Measurements from ENCODE around the gene LRRTM2.

Gene LRRTM2

DNA sequence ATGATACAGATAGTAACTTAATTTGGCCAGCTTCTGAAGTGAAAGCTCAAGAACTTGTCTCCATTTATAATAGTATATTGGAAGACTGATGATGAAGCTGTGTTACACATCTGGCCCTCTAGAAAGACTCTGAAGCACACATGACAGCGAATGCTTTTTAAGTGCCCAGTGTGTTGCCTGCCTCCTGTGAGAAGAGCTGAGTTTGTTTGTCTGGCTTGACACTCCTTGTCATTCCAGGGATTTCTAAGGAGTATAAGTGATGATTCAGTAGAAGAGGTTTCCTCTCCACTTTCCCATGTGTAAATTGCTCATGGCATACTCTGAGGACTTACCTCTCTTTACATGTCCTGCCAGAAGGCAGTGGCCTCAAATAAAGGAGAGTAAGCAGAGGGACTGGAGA, 30.4 kb upstream of the LRRTM2 start:
- Histone ChIP-seq H2AFZ (ENCODE audit: low read length, unreplicated experiment) (no peak overlapping the region), H3K4me1 (ENCODE audit: control insufficient read depth, insufficient read depth, low read length, unreplicated experiment) (peaks cover 32% of the 10 kb centered on the region), H3K27me3 (ENCODE audit: insufficient read depth, low read length) (no peaks in the 10 kb centered on the region), H3K36me3 (ENCODE audit: insufficient read depth, low read length) (peaks cover 42% of the 10 kb centered on the region), H3K27ac (ENCODE audit: low read depth, low read length) (no peak overlapping the region), H3K4me3 (ENCODE audit: low read depth, low read length) (no peak overlapping the region), H3K79me2 (ENCODE audit: control insufficient read depth, insufficient read depth, low read length, unreplicated experiment) (peaks cover 6% of the 10 kb centered on the region)

DNA sequence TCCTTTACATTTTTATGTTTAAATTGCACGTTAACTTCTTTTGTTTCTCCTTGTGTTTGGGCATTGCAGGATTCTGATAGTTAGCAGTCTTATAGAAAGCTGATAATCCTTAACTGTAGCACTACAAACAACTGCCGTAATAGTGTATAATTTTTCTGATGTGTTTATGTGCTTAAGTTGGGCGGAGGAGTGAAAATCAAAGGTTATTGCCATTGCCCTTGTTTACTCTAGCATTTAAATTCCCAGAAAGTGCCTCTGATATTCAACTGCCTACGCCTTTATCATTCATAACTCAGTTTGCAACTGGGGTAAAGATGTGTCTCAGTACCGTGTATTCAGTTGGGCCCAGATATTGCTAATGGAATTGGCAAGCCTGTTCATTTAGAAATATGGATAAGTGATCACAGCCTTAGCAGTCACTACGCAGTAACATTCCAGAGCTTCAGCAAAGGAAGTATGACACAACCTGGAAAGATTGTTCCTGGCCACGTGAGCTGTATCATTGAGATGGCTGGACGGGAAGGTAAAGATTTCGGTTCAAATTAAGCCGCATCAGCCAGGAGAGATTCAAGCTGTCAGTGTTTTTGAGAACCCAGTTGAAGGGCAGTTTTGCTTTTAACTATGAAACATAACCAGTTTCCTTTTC, 28.1 kb upstream of the LRRTM2 start:
- Histone ChIP-seq H2AFZ (ENCODE audit: low read length, unreplicated experiment) (no peak overlapping the region), H3K4me3 (ENCODE audit: low read depth, low read length) (no peak overlapping the region), H3K79me2 (ENCODE audit: control insufficient read depth, insufficient read depth, low read length, unreplicated experiment) (peaks cover 6% of the 10 kb centered on the region), H3K27ac (ENCODE audit: low read depth, low read length) (peak overlapping the region; percentile 15; the same call in 1 of the 2 replicates), H3K27me3 (ENCODE audit: insufficient read depth, low read length) (no peaks in the 10 kb centered on the region), H3K36me3 (ENCODE audit: insufficient read depth, low read length) (peaks cover 29% of the 10 kb centered on the region), H3K4me1 (ENCODE audit: control insufficient read depth, insufficient read depth, low read length, unreplicated experiment) (peaks cover 43% of the 10 kb centered on the region)

DNA sequence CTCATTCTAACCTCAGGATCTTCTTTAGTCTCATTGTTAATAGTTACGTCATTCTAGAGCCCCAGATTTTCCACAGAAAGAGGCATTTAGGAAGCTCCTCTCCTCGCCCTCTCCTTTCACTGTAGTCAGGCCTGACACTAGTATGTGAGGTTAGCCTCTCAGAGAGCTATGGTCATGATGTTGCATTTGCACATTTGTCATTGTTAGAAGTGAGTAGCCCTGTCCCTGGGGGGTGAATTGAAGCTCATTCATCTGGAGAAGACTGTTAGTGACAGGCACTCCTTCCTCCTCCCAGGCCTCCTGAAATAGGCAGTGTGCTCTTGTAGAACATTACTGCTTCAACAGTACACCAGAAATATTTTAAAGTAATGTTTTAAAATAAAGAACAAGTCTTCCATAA, 26.6 kb upstream of the LRRTM2 start:
- Histone ChIP-seq H3K79me2 (ENCODE audit: control insufficient read depth, insufficient read depth, low read length, unreplicated experiment) (peaks cover 6% of the 10 kb centered on the region), H3K36me3 (ENCODE audit: insufficient read depth, low read length) (peaks cover 29% of the 10 kb centered on the region), H2AFZ (ENCODE audit: low read length, unreplicated experiment) (no peak overlapping the region), H3K4me3 (ENCODE audit: low read depth, low read length) (no peak overlapping the region), H3K27ac (ENCODE audit: low read depth, low read length) (no peak overlapping the region), H3K4me1 (ENCODE audit: control insufficient read depth, insufficient read depth, low read length, unreplicated experiment) (peaks cover 43% of the 10 kb centered on the region), H3K27me3 (ENCODE audit: insufficient read depth, low read length) (no peaks in the 10 kb centered on the region)

DNA sequence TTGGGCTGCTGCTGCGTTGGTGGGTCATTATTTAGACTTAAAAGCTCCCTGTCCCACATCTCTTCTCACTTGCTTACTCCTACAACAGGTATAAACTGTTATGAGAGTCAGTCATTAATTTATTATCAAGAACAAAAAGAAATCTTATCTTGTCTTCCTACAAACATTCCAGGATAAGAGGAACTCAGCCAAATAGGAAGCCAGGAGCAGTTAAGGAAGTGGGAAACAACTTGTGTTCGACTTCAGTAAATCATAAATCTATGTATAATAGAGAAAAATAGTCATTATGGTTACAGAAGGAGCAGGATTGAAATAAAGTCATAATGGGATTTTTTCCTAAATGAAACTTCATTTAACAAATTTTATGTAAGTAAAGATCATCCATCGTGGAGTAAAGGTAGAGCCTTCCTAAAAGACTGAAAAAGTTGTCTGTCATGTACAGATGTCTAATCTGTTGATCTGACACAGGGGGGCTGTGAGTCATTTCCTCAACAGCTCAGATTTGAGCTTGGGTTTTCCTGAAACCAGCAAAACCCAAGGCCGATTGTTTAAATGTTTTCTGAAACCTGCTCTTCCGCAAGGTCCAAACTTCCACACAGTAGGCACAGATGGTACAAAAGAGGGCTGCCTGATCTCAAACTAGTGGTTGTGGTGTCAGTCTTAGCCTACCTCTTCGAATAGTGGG, 25.3 kb upstream of the LRRTM2 start:
- Histone ChIP-seq H3K27ac (ENCODE audit: low read depth, low read length) (peak overlapping the region; percentile 53), H2AFZ (ENCODE audit: low read length, unreplicated experiment) (no peak overlapping the region), H3K4me1 (ENCODE audit: control insufficient read depth, insufficient read depth, low read length, unreplicated experiment) (peaks cover 42% of the 10 kb centered on the region), H3K79me2 (ENCODE audit: control insufficient read depth, insufficient read depth, low read length, unreplicated experiment) (peaks cover 6% of the 10 kb centered on the region), H3K4me3 (ENCODE audit: low read depth, low read length) (peak overlapping the region; percentile 5; the same call in 1 of the 2 replicates), H3K36me3 (ENCODE audit: insufficient read depth, low read length) (peaks cover 16% of the 10 kb centered on the region), H3K27me3 (ENCODE audit: insufficient read depth, low read length) (no peaks in the 10 kb centered on the region)

DNA sequence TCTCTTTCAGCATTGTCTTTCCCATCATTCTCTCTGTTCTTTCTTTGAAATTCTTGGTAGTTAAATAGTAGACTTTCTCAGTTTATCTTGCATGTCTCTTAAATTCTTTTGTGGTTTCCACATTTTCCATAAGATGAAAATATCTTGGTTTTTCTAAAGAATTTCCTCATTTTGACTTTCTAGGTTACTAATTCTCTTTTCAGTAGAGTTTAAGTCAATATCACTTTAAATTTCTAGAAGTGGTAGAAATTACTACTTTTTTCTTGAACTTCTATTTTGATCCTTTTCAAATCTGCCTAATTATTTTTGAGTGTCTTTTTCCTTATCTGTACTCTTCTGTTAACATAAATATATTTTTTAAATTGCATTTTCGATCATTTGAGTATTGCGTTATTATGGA, 23.6 kb upstream of the LRRTM2 start:
- Histone ChIP-seq H3K36me3 (ENCODE audit: insufficient read depth, low read length) (peaks cover 5% of the 10 kb centered on the region; the same call in 1 of the 2 replicates), H3K4me3 (ENCODE audit: low read depth, low read length) (no peak overlapping the region), H3K27me3 (ENCODE audit: insufficient read depth, low read length) (no peaks in the 10 kb centered on the region), H2AFZ (ENCODE audit: low read length, unreplicated experiment) (no peak overlapping the region), H3K27ac (ENCODE audit: low read depth, low read length) (no peak overlapping the region), H3K79me2 (ENCODE audit: control insufficient read depth, insufficient read depth, low read length, unreplicated experiment) (peaks cover 9% of the 10 kb centered on the region), H3K4me1 (ENCODE audit: control insufficient read depth, insufficient read depth, low read length, unreplicated experiment) (peaks cover 36% of the 10 kb centered on the region)

DNA sequence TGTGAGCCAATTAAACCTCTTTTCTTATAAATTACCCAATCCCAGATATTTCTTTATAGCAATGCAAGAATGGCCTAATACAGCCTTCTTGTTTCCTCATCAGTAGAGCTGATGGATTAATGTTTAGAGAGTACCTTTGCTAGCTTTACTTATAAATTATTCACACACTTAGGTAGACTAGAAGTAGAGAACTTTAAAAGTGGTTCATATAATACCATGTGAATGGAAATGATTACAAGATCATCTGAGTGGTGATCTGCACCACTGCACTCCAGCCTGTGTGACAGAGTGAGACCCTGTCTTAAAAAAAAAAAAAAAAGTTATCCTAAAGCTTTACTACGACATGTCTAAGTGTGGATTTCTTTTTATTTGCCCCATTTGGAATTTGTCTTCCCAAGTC, 23.2 kb upstream of the LRRTM2 start:
- Histone ChIP-seq H3K27ac (ENCODE audit: low read depth, low read length) (no peak overlapping the region), H3K36me3 (ENCODE audit: insufficient read depth, low read length) (0 out of 2 replicates have a peak, but pooled peaks cover 4% of the 10 kb centered on the region), H3K27me3 (ENCODE audit: insufficient read depth, low read length) (no peaks in the 10 kb centered on the region), H3K4me1 (ENCODE audit: control insufficient read depth, insufficient read depth, low read length, unreplicated experiment) (peaks cover 31% of the 10 kb centered on the region), H2AFZ (ENCODE audit: low read length, unreplicated experiment) (no peak overlapping the region), H3K79me2 (ENCODE audit: control insufficient read depth, insufficient read depth, low read length, unreplicated experiment) (peaks cover 9% of the 10 kb centered on the region), H3K4me3 (ENCODE audit: low read depth, low read length) (no peak overlapping the region)

DNA sequence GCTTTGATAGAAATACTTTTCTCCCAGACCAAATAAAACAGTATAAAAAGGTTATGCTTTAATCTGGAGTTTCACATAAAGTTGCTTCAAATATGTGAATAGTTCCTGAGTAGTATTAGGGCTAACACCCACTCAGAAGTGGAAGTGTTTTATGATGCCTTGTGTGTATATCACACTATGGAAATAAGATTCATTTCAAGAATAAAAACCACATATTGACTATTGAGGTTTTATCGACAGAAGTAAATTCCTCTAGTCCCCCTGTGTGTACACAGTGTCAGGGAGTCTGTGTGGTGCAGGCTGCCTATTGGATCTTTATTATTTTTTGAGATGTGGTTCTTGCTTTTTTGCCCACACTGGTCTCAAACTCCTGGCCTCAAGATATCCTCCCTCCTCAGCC, 20.8 kb upstream of the LRRTM2 start:
- no peak overlapping the region for H2AFZ ChIP-seq (ENCODE audit: low read length, unreplicated experiment)
- H3K27me3 ChIP-seq (ENCODE audit: insufficient read depth, low read length) = no peaks in the 10 kb centered on the region
- H3K27ac ChIP-seq (ENCODE audit: low read depth, low read length) = no peak overlapping the region
- peaks cover 10% of the 10 kb centered on the region for H3K36me3 ChIP-seq (ENCODE audit: insufficient read depth, low read length)
- peaks cover 2% of the 10 kb centered on the region for H3K79me2 ChIP-seq (ENCODE audit: control insufficient read depth, insufficient read depth, low read length, unreplicated experiment)
- no peak overlapping the region for H3K4me3 ChIP-seq (ENCODE audit: low read depth, low read length)
- peaks cover 15% of the 10 kb centered on the region for H3K4me1 ChIP-seq (ENCODE audit: control insufficient read depth, insufficient read depth, low read length, unreplicated experiment)

DNA sequence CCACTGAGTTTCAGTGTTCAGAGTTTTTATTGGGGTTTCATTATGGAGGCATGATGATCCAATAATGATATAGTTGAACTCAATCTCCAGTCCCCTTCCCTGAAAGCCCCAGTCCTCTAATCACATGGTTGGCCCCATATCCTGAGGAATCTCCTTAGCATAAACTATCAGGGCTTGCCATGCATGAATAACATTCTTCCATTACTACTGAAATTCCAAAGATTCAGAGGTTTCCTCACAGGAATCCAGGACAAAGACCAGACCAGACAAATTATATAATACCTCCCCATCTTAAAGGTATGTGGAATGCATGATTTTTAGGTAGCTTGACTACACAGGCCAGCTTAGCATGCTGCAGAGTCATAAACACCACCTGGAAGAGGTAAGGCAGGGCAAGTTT, 15.5 kb upstream of the LRRTM2 start:
- no peaks in the 10 kb centered on the region for H3K4me1 ChIP-seq (ENCODE audit: control insufficient read depth, insufficient read depth, low read length, unreplicated experiment)
- no peak overlapping the region for H3K27ac ChIP-seq (ENCODE audit: low read depth, low read length)
- no peak overlapping the region for H3K4me3 ChIP-seq (ENCODE audit: low read depth, low read length)
- H2AFZ ChIP-seq (ENCODE audit: low read length, unreplicated experiment) = no peak overlapping the region
- no peaks in the 10 kb centered on the region for H3K27me3 ChIP-seq (ENCODE audit: insufficient read depth, low read length)
- peaks cover 51% of the 10 kb centered on the region for H3K36me3 ChIP-seq (ENCODE audit: insufficient read depth, low read length)
- peaks cover 6% of the 10 kb centered on the region for H3K79me2 ChIP-seq (ENCODE audit: control insufficient read depth, insufficient read depth, low read length, unreplicated experiment)

DNA sequence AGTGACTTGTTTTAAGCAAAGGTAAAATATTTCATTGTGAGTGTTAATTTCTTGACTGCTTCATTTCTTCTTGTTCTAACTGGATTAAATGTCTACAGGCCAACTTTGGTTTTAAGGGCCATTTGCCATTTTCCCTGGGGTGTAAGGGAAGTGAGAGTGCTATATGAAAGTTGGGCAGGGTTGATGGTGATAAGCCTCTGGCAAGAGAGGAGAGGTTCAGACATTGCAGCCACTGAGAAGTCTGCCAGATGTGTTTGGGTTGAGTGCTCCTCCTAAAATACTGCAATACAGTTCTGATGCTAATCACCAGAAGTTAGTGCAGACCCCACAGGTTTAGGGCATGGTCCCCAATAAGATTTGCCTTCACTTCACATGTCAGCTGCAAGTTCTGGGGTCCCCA, 14.9 kb upstream of the LRRTM2 start:
- Histone ChIP-seq H2AFZ (ENCODE audit: low read length, unreplicated experiment) (no peak overlapping the region), H3K4me1 (ENCODE audit: control insufficient read depth, insufficient read depth, low read length, unreplicated experiment) (no peaks in the 10 kb centered on the region), H3K27ac (ENCODE audit: low read depth, low read length) (no peak overlapping the region), H3K27me3 (ENCODE audit: insufficient read depth, low read length) (no peaks in the 10 kb centered on the region), H3K4me3 (ENCODE audit: low read depth, low read length) (no peak overlapping the region), H3K79me2 (ENCODE audit: control insufficient read depth, insufficient read depth, low read length, unreplicated experiment) (peaks cover 4% of the 10 kb centered on the region), H3K36me3 (ENCODE audit: insufficient read depth, low read length) (peaks cover 51% of the 10 kb centered on the region)

DNA sequence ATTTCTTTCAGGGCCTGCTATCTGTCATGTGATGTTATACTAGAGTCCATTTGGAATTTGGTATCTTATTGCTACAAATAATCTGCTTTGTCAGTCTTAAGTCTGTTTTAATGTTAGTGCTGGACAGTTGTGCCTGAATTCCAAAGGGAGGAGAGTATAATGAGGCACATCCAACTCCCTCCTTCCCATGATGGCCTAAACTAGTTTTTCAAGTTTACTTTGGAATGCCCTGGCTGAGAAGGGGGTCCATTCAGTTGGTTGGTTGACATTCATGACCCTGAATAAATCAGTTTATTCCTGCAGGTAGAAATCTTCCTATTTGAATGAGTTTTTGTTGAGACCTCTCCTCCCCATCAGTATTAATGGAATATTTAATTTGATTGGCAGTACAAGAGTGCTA, 9.4 kb upstream of the LRRTM2 start:
- Histone ChIP-seq H3K27ac (ENCODE audit: low read depth, low read length) (no peak overlapping the region), H3K4me3 (ENCODE audit: low read depth, low read length) (no peak overlapping the region), H3K79me2 (ENCODE audit: control insufficient read depth, insufficient read depth, low read length, unreplicated experiment) (peaks cover 31% of the 10 kb centered on the region)

DNA sequence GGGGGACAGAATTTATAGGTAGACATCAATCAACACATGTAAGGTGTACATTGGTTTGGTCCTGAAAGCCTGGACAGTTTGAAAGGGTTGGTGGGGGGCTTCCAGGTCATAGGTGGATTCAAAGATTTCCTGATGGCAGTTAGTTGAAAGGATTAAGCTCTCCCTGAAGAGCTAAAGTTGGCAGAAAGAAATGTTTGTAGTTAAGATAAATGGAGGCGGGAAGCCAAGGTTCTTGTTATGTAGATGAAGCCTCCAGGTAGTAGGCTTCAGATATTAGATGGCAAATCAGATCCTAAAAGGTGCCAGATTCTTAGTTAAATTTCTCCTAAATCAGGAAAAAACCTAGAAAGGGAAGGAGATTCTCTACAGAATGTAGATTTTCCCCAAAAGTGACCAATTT, 9.0 kb upstream of the LRRTM2 start:
- Histone ChIP-seq H3K4me1 (ENCODE audit: control insufficient read depth, insufficient read depth, low read length, unreplicated experiment) (no peaks in the 10 kb centered on the region), H3K79me2 (ENCODE audit: control insufficient read depth, insufficient read depth, low read length, unreplicated experiment) (peaks cover 36% of the 10 kb centered on the region), H2AFZ (ENCODE audit: low read length, unreplicated experiment) (no peak overlapping the region), H3K4me3 (ENCODE audit: low read depth, low read length) (no peak overlapping the region), H3K36me3 (ENCODE audit: insufficient read depth, low read length) (peaks cover 23% of the 10 kb centered on the region), H3K27me3 (ENCODE audit: insufficient read depth, low read length) (no peaks in the 10 kb centered on the region), H3K27ac (ENCODE audit: low read depth, low read length) (no peak overlapping the region)

More for the DNA sequence above, 9.4 kb upstream of the LRRTM2 start:
- H3K27me3 ChIP-seq (ENCODE audit: insufficient read depth, low read length) = no peaks in the 10 kb centered on the region
- no peak overlapping the region for H2AFZ ChIP-seq (ENCODE audit: low read length, unreplicated experiment)
- no peaks in the 10 kb centered on the region for H3K4me1 ChIP-seq (ENCODE audit: control insufficient read depth, insufficient read depth, low read length, unreplicated experiment)
- H3K36me3 ChIP-seq (ENCODE audit: insufficient read depth, low read length) = peaks cover 27% of the 10 kb centered on the region

Data from ACC112 (cell line).